ENCODE measurements around the gene HOXD12. TPM values are rescaled to one million over a fixed set of nuclear protein-coding genes. Genes with fewer than 3 reads are reported as not detected.

HOXD12 gene
- total RNA-seq, 4 donors from 2014 or later = 0.27 TPM; not detected in 3

DNA sequence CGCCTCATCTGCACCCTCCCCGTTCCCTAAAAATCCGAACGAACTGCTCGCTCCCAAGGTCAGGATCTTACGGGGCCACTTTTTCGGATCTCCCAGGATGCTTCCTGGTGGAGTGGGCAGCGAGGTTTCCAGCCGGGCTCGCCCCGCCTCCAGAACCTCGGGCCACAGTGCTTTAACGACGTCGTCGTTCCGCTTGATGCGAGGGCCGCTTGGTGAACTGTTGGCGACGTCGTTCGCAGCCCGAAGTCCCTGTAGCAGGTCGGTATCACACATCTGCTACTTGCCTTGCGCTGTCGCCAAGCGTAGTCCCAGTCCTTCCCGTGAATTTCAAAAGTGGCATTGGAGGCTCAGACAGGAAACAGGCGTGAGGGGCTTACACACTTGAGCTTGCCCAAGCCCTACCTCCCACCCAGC, 31.2 kb upstream of the HOXD12 start:
- no peak overlapping the region for H3K4me3 ChIP-seq (ENCODE audit: low read depth, poor library complexity, severe bottlenecking)
- no peak for DNase-seq (ENCODE audit: low spot score in 2 of 2)
- intact Hi-C loops (cut with DNase I; ENCODE audit: low total_unique reads) = no loop called here
- 11 to 19% methylated on average over 30 of the region's 30 CpGs for WGBS, 2 donors
- TF ChIP-seq POLR2A (IDR thresholded peaks at IDR 0.05) = no peak
- TF ChIP-seq, protein P1, sequence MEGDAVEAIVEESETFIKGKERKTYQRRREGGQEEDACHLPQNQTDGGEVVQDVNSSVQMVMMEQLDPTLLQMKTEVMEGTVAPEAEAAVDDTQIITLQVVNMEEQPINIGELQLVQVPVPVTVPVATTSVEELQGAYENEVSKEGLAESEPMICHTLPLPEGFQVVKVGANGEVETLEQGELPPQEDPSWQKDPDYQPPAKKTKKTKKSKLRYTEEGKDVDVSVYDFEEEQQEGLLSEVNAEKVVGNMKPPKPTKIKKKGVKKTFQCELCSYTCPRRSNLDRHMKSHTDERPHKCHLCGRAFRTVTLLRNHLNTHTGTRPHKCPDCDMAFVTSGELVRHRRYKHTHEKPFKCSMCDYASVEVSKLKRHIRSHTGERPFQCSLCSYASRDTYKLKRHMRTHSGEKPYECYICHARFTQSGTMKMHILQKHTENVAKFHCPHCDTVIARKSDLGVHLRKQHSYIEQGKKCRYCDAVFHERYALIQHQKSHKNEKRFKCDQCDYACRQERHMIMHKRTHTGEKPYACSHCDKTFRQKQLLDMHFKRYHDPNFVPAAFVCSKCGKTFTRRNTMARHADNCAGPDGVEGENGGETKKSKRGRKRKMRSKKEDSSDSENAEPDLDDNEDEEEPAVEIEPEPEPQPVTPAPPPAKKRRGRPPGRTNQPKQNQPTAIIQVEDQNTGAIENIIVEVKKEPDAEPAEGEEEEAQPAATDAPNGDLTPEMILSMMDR (IDR thresholded peaks at IDR 0.05) = no peak

DNA sequence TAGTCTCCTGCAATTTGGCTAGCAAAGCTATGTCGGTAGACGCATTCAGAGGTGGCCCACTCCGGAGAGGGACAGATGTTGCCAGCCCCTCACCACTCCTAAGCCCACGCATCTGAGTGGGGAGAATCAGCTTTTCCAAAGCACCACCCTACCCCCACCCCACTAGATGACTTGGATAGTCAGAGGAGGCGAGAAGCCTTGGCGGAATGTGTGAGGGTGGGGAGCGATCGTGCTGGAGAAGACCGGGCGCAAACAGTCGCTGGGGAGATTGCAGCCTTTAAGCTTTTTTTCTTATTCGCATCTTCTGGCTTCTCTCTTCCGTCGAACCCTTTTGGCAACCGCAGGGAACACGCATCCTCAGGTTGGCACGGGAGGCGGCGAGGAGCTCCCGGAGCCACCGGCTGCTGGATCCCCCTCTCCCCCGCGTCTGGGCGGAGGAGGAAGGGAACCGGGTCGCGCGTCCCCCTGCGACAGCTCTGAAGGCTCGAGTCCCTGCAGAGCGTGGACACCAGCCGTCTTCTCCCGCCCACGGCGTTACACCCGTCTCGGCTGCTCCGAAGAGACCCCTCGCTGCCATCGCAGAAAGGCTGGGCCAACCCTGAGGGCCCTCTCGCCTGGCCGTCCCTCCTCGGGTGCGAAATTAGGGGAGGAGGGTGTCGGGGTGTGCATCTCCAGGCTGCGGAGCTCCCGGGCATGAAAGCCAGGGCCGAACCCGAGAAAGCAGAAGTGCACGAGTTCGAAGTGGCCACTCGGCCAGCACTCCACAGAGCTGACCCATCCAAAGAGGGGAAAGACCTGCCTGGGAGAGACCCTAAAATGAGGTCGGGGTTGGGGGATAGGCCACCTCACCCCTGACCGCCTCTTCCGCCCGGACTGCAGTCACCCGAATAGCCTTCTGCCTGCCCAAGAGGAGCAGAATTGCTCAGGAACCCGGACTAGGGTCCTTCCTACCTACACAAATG, 28.0 kb upstream of the HOXD12 start:
- WGBS, 2 donors = 14 to 20% methylated on average over 46 to 53 of the region's 58 CpGs
- no peak for DNase-seq (ENCODE audit: low spot score in 2 of 2)
- TF ChIP-seq, protein P1 (IDR thresholded peaks at IDR 0.05) = no peak
- TF ChIP-seq POLR2A (IDR thresholded peaks at IDR 0.05) = no peak
- no peak overlapping the region for H3K4me3 ChIP-seq (ENCODE audit: low read depth, poor library complexity, severe bottlenecking)
- intact Hi-C loops (cut with DNase I; ENCODE audit: low total_unique reads) = no loop called here

DNA sequence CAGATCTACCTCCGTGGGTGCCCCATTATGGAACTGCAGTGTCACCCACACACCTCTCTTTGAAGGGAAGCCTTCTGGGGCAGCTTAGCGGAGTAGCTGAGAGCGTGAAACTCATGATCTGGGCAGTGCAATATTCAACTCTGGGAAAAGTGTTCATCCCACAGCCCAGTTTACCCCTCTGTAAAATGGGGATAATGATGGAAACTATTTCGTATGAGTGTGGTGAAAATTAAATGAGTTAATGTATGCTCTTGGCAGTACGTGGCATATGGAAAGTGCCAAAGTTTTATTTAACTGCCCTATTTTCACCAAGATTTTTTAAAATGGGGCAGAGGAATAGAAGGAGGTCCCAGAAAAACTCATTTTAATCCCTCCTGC, 27.3 kb upstream of the HOXD12 start:
- WGBS, 2 donors = 39 to 46% methylated on average over 5 of the region's 5 CpGs
- TF ChIP-seq POLR2A (IDR thresholded peaks at IDR 0.05) = no peak
- TF ChIP-seq, protein P1 (IDR thresholded peaks at IDR 0.05) = no peak
- intact Hi-C loops (cut with DNase I; ENCODE audit: low total_unique reads) = no loop called here
- no peak overlapping the region for H3K4me3 ChIP-seq (ENCODE audit: low read depth, poor library complexity, severe bottlenecking)
- DNase-seq (ENCODE audit: low spot score in 2 of 2) = no peak

DNA sequence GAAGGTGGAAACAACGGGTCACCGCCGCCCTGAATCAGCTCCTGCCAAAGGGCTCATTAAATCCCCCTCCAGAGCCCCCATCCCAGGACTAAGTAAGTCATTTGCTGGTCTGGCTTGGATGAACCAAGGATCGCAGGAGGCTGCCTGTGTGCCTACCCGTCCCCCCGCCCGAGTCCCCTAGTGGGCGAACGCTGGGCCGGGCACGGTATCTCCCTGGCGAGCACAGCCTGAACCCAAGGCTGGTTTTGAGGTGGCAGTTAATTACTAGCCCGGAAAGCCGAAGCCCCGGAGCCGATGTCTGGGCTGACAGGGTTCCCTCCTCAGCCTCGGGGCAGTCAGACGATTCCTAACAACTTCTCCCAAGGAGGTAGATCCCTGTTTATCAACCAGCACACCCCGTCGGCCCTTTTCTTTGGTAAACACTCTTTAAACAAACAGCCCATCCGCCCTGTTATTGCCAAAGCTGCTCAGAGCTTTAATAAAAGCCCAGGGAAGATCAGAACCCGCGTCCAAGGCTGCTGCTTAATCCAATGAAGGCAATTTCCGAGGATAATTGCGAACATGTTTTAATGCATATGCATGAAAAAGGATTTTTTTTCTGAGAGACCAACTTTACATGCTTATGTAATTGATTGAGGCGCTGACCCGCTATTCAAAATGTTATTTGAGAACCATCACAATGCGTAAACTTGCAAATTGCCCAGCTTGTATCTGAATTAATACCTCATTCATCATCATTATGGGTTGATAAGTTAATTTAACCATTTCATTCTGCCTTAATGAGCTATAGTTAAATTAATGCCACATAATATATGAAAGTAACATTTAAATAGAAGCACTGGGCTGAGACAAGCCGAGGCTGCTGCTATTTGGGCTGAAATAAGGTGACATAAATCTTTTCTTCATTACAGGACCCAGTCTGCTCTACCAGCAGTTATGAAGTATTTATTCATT, 26.4 kb upstream of the HOXD12 start:
- no peak for DNase-seq (ENCODE audit: low spot score in 2 of 2)
- 10 to 16% methylated on average over 21 to 29 of the region's 29 CpGs for WGBS, 2 donors

DNA sequence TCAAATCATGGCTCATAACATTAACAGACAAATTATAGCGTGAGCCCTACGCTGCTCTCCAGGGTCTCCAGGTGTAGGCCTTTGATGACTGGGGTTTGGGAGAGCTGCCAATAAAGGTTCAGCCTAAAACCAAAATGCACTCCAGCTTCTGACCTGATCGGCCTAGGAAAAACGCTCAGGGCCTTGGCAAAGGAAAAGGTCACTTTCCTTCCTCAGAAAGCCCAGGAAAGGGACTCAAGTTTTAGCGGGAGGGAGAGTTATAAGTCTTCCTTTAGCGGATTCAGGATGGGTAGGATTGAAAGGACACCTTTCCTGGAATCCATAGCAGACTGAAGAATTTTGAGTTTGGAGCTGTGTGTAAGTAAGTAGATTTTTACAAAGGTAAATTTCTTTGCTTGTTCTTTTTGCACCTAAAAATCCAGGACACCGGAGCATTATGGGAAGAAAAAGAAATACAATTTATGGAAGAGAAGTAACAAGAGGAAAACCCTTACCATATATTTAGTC, 24.6 kb upstream of the HOXD12 start:
- TF ChIP-seq POLR2A (IDR thresholded peaks at IDR 0.05) = no peak
- TF ChIP-seq, protein P1 (IDR thresholded peaks at IDR 0.05) = no peak
- DNase-seq (ENCODE audit: low spot score in 2 of 2) = no peak
- no peak overlapping the region for H3K4me3 ChIP-seq (ENCODE audit: low read depth, poor library complexity, severe bottlenecking)
- WGBS, 2 donors = 36 to 42% methylated on average over 7 of the region's 7 CpGs
- intact Hi-C loops (cut with DNase I; ENCODE audit: low total_unique reads) = no loop called here

More for the DNA sequence above, 26.4 kb upstream of the HOXD12 start:
- no peak for TF ChIP-seq POLR2A (IDR thresholded peaks at IDR 0.05)
- TF ChIP-seq, protein P1 (IDR thresholded peaks at IDR 0.05) = no peak
- H3K4me3 ChIP-seq (ENCODE audit: low read depth, poor library complexity, severe bottlenecking) = no peak overlapping the region
- intact Hi-C loops (cut with DNase I; ENCODE audit: low total_unique reads) = no loop called here

Data from lower leg skin (tissue), 4 donors.